ENCODE measurements around the gene CSNK1E. TPM values are rescaled to one million over a fixed set of nuclear protein-coding genes. Genes with fewer than 3 reads are reported as not detected.

The CSNK1E gene
- total and polyA plus RNA-seq, 2 experiments from 2014 or later = 85.8 to 123 TPM

- no peaks in the 10 kb centered on the region for H3K27me3 ChIP-seq
- peaks cover 21% of the 10 kb centered on the region for H3K4me1 ChIP-seq (ENCODE audit: insufficient read depth)
- H3K9me3 ChIP-seq (ENCODE audit: low read depth) = no peaks in the 10 kb centered on the region
- H3K9me2 ChIP-seq (replicated peaks; ENCODE audit: insufficient read depth) = no peaks in the 10 kb centered on the region
- DNase-seq (ENCODE audit: low spot score) = no peak
- no peak overlapping the region for H3K4me3 ChIP-seq
- no peak overlapping the region for H3K4me2 ChIP-seq
- 86% methylated on average over 4 of the region's 4 CpGs for WGBS (ENCODE audit: low lambda C conversion rate, missing lambda C conversion rate)
- H4K20me1 ChIP-seq (ENCODE audit: insufficient read depth, poor library complexity, severe bottlenecking) = no peaks in the 10 kb centered on the region
- peaks cover 14% of the 10 kb centered on the region for H3K79me2 ChIP-seq
- no peak for TF ChIP-seq EZH2 (IDR thresholded peaks at IDR 0.05; ENCODE audit: borderline replicate concordance)
- TF ChIP-seq EZH2phosphoT487 (IDR thresholded peaks at IDR 0.05; ENCODE audit: low read depth, severe bottlenecking, unreplicated experiment) = no peak
- no peak for TF ChIP-seq CTCF (IDR thresholded peaks at IDR 0.05; ENCODE audit: poor library complexity)
- no peaks in the 10 kb centered on the region for H3K36me3 ChIP-seq (replicated peaks; ENCODE audit: insufficient read depth, low read depth)
- H3K27ac ChIP-seq = no peak overlapping the region
- no peak overlapping the region for H2AFZ ChIP-seq
Measured at GRCh38 chr22:38244106-38244505, 73.1 kb downstream of the CSNK1E start.

- no peaks in the 10 kb centered on the region for H4K20me1 ChIP-seq (ENCODE audit: insufficient read depth, poor library complexity, severe bottlenecking)
- H3K9me3 ChIP-seq (ENCODE audit: low read depth) = no peaks in the 10 kb centered on the region
- H3K9me2 ChIP-seq (replicated peaks; ENCODE audit: insufficient read depth) = no peaks in the 10 kb centered on the region
- DNase-seq (ENCODE audit: low spot score) = peak; percentile 88
- no peak overlapping the region for H3K4me3 ChIP-seq
- 54% methylated on average over 19 of the region's 20 CpGs for WGBS (ENCODE audit: low lambda C conversion rate, missing lambda C conversion rate)
- H3K4me1 ChIP-seq (ENCODE audit: insufficient read depth) = peaks cover 30% of the 10 kb centered on the region
- no peak overlapping the region for H2AFZ ChIP-seq
- H3K36me3 ChIP-seq (replicated peaks; ENCODE audit: insufficient read depth, low read depth) = no peaks in the 10 kb centered on the region
- TF ChIP-seq EZH2phosphoT487 (IDR thresholded peaks at IDR 0.05; ENCODE audit: low read depth, severe bottlenecking, unreplicated experiment) (no peak), EZH2 (IDR thresholded peaks at IDR 0.05; ENCODE audit: borderline replicate concordance) (no peak), CTCF (IDR thresholded peaks at IDR 0.05; ENCODE audit: poor library complexity) (no peak)
- H3K4me2 ChIP-seq = peak overlapping the region; percentile 10
- H3K79me2 ChIP-seq = peaks cover 5% of the 10 kb centered on the region
- H3K27me3 ChIP-seq = no peaks in the 10 kb centered on the region
- peak overlapping the region; percentile 79 for H3K27ac ChIP-seq
Measured at GRCh38 chr22:38243007-38243765, 74.0 kb downstream of the CSNK1E start.

GRCh38 chr22:38240734-38241252 lies 76.4 kb downstream of the CSNK1E start:
- H3K27ac ChIP-seq = peak overlapping the region; percentile 90
- peak; percentile 82 for DNase-seq (ENCODE audit: low spot score)
- H3K4me3 ChIP-seq = no peak overlapping the region
- H3K4me1 ChIP-seq (ENCODE audit: insufficient read depth) = peaks cover 31% of the 10 kb centered on the region
- no peaks in the 10 kb centered on the region for H3K9me3 ChIP-seq (ENCODE audit: low read depth)
- H3K79me2 ChIP-seq = peaks cover 11% of the 10 kb centered on the region
- H4K20me1 ChIP-seq (ENCODE audit: insufficient read depth, poor library complexity, severe bottlenecking) = no peaks in the 10 kb centered on the region
- H2AFZ ChIP-seq = no peak overlapping the region
- no peaks in the 10 kb centered on the region for H3K36me3 ChIP-seq (replicated peaks; ENCODE audit: insufficient read depth, low read depth)
- no peak overlapping the region for H3K4me2 ChIP-seq
- 42% methylated on average over 6 of the region's 6 CpGs for WGBS (ENCODE audit: low lambda C conversion rate, missing lambda C conversion rate)
- no peaks in the 10 kb centered on the region for H3K9me2 ChIP-seq (replicated peaks; ENCODE audit: insufficient read depth)
- no peaks in the 10 kb centered on the region for H3K27me3 ChIP-seq
- TF ChIP-seq EZH2 (IDR thresholded peaks at IDR 0.05; ENCODE audit: borderline replicate concordance) = no peak
- TF ChIP-seq CTCF (IDR thresholded peaks at IDR 0.05; ENCODE audit: poor library complexity) = no peak
- no peak for TF ChIP-seq EZH2phosphoT487 (IDR thresholded peaks at IDR 0.05; ENCODE audit: low read depth, severe bottlenecking, unreplicated experiment)

Small RNA genes within 50 kb of the gene (small RNA-seq; reads per million reads assigned to genes)
- gene RF00017 = not detected

Other genes with a start within 250 kb of the CSNK1E start
- not detected in 2 replicates for gene SLC16A8, start 233.2 kb downstream of the CSNK1E start, total RNA-seq
- gene SLC16A8, start 233.2 kb downstream of the CSNK1E start, polyA plus RNA-seq = 0.63 and 1.6 TPM in 2 replicates
- 3.3 and 4.4 TPM in 2 replicates for gene BAIAP2L2, start 206.7 kb downstream of the CSNK1E start, total RNA-seq
- 8.2 and 8.8 TPM in 2 replicates for gene BAIAP2L2, start 206.7 kb downstream of the CSNK1E start, polyA plus RNA-seq
- 28.2 and 39.9 TPM in 2 replicates for gene PLA2G6, start 135.6 kb downstream of the CSNK1E start, total RNA-seq
- gene PLA2G6, start 135.6 kb downstream of the CSNK1E start, polyA plus RNA-seq = 30.2 and 42.6 TPM in 2 replicates
- 55.9 and 70.4 TPM in 2 replicates for gene MAFF, start 115.4 kb downstream of the CSNK1E start, total RNA-seq
- 67.2 and 76.3 TPM in 2 replicates for gene MAFF, start 115.4 kb downstream of the CSNK1E start, polyA plus RNA-seq
- 32.1 and 58.2 TPM in 2 replicates for gene TMEM184B, start 44.4 kb downstream of the CSNK1E start, total RNA-seq
- gene TMEM184B, start 44.4 kb downstream of the CSNK1E start, polyA plus RNA-seq = 90.0 and 102 TPM in 2 replicates
- 0.24 and 0.50 TPM in 2 replicates for gene KCNJ4, start 137.8 kb upstream of the CSNK1E start, total RNA-seq
- gene KCNJ4, start 137.8 kb upstream of the CSNK1E start, polyA plus RNA-seq = 0.08 and 0.30 TPM in 2 replicates
- gene KDELR3, start 150.7 kb upstream of the CSNK1E start, total RNA-seq = 92.4 and 98.9 TPM in 2 replicates
- gene KDELR3, start 150.7 kb upstream of the CSNK1E start, polyA plus RNA-seq = 169 and 171 TPM in 2 replicates
- 432 and 433 TPM in 2 replicates for gene DDX17, start 188.9 kb upstream of the CSNK1E start, total RNA-seq
- gene DDX17, start 188.9 kb upstream of the CSNK1E start, polyA plus RNA-seq = 42.3 and 50.1 TPM in 2 replicates